Measurements from ENCODE around the gene DHX15.

DNA sequence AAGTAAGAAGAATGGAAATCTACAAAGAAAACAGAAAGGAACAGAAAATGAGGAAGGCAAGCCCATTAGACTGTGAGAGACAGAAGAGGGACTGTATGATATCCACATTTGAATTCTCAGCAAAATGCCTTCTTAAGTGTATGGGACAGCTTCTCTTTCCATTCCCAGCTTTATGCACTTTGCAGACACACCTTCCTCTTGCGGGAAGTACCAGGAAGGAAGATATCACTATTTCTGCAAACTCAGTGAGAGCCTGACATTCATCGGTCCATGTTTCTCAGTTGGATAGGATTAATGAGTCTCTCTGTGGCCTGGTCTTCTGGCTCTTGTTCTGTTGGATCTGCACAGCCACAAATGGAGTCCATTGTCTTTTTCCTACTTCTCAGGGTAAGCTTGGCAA is 31.6 kb upstream of the DHX15 start:
- no peak for TF ChIP-seq POLR2A (IDR thresholded peaks at IDR 0.05; ENCODE audit: low read length)
- no peak for TF ChIP-seq GATA1 (IDR thresholded peaks at IDR 0.05; ENCODE audit: low read depth, low read length)
